Fibroblast of skin of right biceps (primary cell): ENCODE data around the gene ZFP2.
"Not testable (repeated sequence)": the region's sequence is repeated elsewhere in the genome, so short reads cannot be mapped to it uniquely, and the experiment has no call there.

ENCODE experiments used
- DNase-seq: peaks from one replicate; pipeline ENCODE4 v3.0.0-alpha.2; 2013

The ZFP2 gene

GRCh38 chr5:178895615-178896571 is at the start of gene ZFP2:
Gene ZFP2, plus strand, starts transcription at chr5:178895913. Its CDS starts 35,401 bp downstream, at chr5:178931314.
- DNase-seq, result peak; percentile 50

DNA sequence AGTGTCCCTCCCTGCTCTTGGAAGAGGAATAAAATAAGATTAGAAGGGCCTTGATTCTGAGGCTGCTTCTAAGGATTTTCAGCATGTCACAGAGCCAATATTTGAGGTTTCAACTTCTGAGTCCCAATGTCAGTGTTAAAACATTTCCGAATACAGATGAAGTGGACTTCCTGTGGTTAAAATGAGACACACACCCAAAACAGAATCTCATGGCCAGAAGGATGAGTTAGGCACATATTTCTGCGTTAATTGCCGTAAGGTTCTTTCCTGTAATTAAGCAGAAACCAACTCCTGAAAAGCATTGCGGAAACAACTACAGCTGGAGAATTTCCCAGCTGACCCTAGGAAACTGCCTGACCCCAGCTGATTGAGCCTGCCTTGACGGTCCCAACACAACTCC is 46.4 kb upstream of the ZFP2 start:
- DNase-seq, result no peak

DNA sequence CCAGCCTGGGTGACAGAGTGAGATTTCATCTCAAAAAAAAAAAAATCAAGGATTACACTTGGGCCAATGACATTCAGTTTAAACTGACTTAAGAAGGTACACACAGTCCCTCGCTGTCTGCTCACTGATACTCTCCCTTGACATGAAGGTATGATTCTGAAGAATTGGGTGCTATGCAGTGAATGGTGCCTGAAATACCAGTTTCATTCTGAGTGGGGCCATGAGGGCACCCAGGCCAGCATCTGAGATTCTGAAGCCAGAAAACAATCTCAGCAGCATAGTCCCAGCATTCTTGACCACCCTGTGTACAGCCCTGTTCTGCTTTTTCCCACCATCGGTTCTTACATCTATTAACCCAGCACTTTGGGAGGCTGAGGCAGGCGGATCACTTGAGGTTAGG is 43.8 kb upstream of the ZFP2 start:
- DNase-seq, result no peak

GRCh38 chr5:178854284-178854683 is 41.4 kb upstream of the ZFP2 start:
- DNase-seq, result no peak

DNA sequence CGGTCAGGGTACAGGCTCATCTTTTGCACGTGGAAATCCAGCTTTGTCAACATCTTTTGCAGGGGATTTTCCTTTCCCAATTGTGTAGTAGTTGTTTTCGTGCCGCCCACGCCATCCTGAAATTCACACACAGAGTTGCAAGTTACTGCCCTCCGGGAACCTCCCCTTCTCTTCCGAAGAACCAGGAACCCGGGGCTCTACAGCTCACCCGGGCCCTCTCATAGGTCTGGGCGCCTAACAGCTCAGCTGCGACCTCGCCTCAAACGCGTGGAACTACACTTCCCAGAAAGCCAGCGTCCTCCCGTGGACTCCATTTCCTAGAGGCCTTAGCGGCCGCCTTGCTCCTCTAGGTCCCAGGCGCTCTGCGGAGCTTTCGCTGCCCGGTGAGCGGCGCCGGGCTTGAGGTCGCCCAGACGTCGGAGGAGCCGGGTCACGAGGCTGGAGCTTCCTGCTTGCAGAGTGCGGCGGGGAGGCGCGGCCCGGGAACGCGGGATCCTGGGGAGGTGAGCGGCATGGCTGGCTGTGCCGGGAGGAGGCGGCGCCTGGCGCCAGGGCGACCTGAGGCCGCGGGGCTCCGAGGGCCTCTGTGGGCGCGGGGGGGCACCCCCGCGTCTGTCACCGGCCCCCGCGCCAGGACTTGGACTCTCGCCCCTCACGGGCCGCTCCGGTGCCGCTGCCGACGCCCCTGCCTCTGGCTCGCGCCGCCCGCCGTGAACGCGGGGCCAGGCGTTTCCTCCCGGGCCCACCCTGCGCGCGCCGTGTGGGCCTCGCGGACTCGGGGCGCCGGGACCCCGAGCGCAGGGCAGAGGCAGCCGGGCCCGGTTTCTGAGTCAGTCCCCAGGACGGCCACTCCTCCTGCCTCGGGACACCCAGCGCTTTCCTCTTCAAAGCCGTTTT is 35.8 kb upstream of the ZFP2 start, which contains the start of gene ZNF354B:
TSS of gene ZNF354B (plus strand) at position 329 of the 897 bp plus-strand sequence. CDS start 1,095 bp downstream, outside the sequence.
- DNase-seq, result peak; percentile 92

- not testable (repeated sequence) for DNase-seq
Observed at GRCh38 chr5:178860615-178861014, 35.1 kb upstream of the ZFP2 start.

- DNase-seq, result no peak
Observed at GRCh38 chr5:178861627-178862026, 34.1 kb upstream of the ZFP2 start.

DNA sequence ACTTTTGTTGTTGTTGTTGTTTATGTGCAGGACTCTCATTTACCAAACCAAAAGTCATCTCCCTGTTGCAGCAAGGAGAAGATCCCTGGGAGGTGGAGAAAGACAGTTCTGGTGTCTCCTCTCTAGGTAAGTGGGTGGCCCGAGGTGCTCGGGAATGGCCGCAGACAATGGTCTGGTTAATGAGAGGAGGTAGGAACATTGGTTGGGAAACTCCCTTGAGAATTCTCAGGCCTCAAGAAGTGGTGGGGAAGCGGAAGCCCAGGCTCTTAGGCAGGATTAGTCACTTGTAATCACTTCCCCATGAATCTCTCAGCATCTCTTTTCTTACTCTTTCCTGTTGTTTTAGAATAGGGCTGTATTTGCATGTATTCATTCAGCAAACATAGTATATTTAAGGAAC is 28.8 kb upstream of the ZFP2 start:
- DNase-seq, result no peak

DNA sequence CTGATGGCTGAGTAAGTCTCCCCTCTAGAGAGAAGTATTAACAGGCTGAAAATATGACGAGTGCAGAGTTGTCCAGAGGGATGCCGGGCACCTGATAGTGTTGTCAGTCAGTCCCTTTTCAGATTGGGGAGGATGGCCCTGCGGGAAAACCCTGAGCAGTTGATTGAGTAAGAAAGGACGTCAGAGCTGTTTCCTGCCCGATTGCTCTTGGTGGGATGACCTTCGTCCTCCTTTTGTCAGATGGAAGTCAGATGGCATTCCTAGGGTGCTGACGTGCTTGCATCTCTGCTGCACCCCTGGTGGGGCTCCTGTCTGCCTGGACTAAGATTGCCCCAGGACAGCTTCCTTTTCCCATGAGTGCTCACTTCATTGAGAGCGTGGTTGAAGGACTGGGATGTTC is 26.1 kb upstream of the ZFP2 start:
- no peak for DNase-seq

DNA sequence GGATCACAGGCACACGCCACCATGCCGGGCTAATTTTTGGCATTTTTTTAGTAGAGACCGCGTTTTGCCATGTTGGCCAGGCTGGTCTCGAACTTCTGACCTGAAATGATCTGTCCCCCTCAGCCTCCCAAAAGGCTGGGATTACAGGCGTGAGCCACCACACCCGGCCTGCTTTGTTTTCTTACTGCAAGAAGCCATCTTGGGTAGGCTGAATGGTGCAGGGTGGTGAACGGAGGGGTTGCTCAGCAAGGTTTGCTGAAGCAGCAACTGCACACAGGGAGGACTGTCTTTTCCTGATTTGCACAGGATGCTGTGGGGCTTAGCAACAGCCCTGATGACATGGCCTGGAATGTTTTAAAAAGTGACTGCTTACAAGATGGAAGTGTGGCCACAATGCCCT is 25.3 kb upstream of the ZFP2 start:
- DNase-seq, result no peak

- no peak for DNase-seq
Observed at GRCh38 chr5:178872302-178872701, 23.4 kb upstream of the ZFP2 start.

DNA sequence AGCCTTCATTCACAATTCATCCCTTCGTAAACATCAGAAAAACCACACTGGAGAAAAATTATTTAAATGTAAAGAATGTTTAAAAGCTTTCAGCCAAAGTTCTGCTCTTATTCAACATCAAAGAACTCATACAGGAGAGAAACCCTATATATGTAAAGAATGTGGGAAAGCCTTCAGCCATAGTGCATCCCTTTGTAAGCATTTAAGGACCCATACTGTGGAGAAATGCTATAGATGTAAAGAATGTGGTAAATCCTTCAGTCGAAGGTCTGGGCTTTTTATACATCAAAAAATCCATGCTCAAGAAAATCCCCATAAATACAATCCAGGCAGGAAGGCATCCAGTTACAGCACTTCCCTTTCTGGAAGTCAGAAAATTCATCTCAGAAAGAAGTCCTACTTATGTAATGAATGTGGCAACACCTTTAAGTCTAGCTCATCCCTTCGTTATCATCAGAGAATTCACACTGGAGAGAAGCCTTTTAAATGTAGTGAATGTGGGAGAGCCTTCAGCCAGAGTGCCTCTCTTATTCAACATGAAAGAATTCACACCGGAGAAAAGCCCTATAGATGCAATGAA is 12.5 kb upstream of the ZFP2 start:
- DNase-seq, result not testable (repeated sequence)

GRCh38 chr5:178883815-178884430 is 11.8 kb upstream of the ZFP2 start:
- no peak for DNase-seq

GRCh38 chr5:178899289-178899688 is 3.6 kb downstream of the ZFP2 start:
- no peak for DNase-seq

GRCh38 chr5:178902849-178903248 is 7.1 kb downstream of the ZFP2 start:
- DNase-seq, result no peak

- DNase-seq, result no peak
Observed at GRCh38 chr5:178931846-178932760, 36.4 kb downstream of the ZFP2 start.

- peak; percentile 95 for DNase-seq
Observed at GRCh38 chr5:178940569-178941360, 45.1 kb downstream of the ZFP2 start, which contains the start of gene ZNF454. Gene ZNF454, plus strand, starts transcription at chr5:178941198. Its CDS starts 1,594 bp downstream, at chr5:178942792.

- DNase-seq, result peak; percentile 14
Observed at GRCh38 chr5:178941361-178941760, 45.6 kb downstream of the ZFP2 start.

DNA sequence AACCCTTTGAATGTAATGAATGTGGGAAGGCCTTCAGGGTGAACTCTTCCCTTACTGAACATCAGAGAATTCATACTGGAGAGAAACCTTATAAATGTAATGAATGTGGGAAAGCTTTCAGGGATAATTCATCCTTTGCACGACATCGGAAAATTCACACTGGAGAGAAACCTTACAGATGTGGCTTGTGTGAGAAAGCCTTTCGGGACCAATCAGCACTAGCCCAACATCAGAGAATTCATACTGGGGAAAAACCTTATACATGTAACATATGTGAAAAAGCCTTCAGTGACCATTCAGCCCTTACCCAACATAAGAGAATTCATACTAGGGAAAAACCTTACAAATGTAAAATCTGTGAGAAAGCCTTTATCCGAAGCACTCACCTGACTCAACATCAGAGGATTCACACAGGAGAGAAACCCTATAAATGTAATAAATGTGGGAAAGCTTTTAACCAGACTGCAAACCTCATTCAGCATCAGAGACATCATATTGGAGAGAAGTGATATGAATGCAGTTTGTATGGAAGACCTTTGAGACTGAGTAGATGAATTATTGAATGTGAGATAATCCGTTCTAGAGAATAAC is 69.8 kb downstream of the ZFP2 start:
- DNase-seq, result no peak

GRCh38 chr5:178981381-178981780 is 85.7 kb downstream of the ZFP2 start:
- no peak for DNase-seq
